Tibial nerve (tissue), 4 donors: Measurements from ENCODE around the gene PRKG1.

Experiments
- EP300 ChIP-seq, 2 donors: sonication (generic); formaldehyde crosslinking; IDR thresholded peaks; one replicate each; pipeline ENCODE4 v1.6.1; 2017; ENCODE audit warnings: antibody characterized with exemption in 2 of 2, mild to moderate bottlenecking in 1 of 2
- POLR2A ChIP-seq, 2 donors: fragments of 450-650 bp; IDR thresholded peaks; one replicate each; pipeline ENCODE4 v1.6.1; 2017; ENCODE audit warnings: antibody characterized with exemption in 2 of 2, mild to moderate bottlenecking in 2 of 2, moderate library complexity in 2 of 2
- TF ChIP-seq, protein P1 (sequence below), 5 experiments: fragments of 200-600 bp in 3 of 5; fragments of 450-650 bp in 2 of 5; sonication (generic) in 3 of 5; IDR thresholded peaks; one replicate each; pipeline ENCODE4 v1.5.1; 2016 to 2019; ENCODE audit warnings: antibody characterized with exemption in 5 of 5, mild to moderate bottlenecking in 3 of 5, moderate library complexity in 2 of 5

GRCh38 chr10:52239771-52240170 is 1165.5 kb downstream of the PRKG1 start:
- TF ChIP-seq, protein P1, sequence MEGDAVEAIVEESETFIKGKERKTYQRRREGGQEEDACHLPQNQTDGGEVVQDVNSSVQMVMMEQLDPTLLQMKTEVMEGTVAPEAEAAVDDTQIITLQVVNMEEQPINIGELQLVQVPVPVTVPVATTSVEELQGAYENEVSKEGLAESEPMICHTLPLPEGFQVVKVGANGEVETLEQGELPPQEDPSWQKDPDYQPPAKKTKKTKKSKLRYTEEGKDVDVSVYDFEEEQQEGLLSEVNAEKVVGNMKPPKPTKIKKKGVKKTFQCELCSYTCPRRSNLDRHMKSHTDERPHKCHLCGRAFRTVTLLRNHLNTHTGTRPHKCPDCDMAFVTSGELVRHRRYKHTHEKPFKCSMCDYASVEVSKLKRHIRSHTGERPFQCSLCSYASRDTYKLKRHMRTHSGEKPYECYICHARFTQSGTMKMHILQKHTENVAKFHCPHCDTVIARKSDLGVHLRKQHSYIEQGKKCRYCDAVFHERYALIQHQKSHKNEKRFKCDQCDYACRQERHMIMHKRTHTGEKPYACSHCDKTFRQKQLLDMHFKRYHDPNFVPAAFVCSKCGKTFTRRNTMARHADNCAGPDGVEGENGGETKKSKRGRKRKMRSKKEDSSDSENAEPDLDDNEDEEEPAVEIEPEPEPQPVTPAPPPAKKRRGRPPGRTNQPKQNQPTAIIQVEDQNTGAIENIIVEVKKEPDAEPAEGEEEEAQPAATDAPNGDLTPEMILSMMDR (IDR thresholded peaks at IDR 0.05) = no peak
- TF ChIP-seq EP300 (IDR thresholded peaks at IDR 0.05) (no peak), POLR2A (IDR thresholded peaks at IDR 0.05) (no peak)
